NCI-H524 treated with DMSO at 0.1 percent for 48 hours (cell line): ENCODE measurements around the gene TSPAN33.
"Not testable (repeated sequence)": the region's sequence is repeated elsewhere in the genome, so short reads cannot be mapped to it uniquely, and the experiment has no call there.

Experiments
- DNase-seq: peaks from one replicate; lab custom pipeline; 2025; lab: John Stamatoyannopoulos, UW

Gene TSPAN33, protein sequence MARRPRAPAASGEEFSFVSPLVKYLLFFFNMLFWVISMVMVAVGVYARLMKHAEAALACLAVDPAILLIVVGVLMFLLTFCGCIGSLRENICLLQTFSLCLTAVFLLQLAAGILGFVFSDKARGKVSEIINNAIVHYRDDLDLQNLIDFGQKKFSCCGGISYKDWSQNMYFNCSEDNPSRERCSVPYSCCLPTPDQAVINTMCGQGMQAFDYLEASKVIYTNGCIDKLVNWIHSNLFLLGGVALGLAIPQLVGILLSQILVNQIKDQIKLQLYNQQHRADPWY

DNA sequence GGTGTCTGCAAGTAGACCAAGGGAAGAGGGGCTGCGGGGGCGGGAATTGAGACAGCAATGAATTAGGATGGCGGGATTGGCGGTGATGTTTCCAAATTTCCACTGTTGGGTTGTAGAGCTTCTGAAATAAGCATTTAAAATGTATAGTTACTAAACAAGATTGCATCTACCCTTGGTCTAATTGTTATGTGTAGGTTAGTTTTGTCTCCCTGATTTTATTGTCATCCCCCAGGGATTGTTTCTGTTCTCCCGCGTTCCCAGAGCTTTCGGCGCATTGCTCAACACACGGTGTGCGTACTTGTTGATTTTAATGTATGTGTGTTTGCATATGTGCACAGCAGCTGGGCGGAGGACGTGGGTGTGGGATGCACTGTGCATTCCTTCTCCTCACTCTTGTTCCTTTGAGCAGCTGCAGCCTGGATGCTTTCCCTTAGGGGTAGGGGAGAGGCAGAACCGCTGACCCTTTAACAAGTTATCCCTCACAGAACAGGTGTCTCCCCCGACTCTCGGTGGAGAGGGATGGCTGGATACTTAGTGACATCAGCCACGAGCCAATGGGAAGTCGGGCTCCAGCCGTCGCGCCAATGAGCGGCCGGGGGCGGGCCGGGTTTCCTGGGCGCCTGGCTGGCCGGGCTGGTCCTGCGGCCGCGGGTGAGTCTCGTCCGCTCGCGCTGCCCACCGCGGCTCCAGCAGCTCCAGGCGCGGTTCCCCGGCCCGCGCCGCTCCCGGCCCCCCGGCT, at the start of gene TSPAN33:
Gene TSPAN33 (plus strand): TSS at position 613 of the 739 bp plus-strand sequence. CDS start 274 bp downstream, outside the sequence.
- peak; percentile 64 for DNase-seq

DNA sequence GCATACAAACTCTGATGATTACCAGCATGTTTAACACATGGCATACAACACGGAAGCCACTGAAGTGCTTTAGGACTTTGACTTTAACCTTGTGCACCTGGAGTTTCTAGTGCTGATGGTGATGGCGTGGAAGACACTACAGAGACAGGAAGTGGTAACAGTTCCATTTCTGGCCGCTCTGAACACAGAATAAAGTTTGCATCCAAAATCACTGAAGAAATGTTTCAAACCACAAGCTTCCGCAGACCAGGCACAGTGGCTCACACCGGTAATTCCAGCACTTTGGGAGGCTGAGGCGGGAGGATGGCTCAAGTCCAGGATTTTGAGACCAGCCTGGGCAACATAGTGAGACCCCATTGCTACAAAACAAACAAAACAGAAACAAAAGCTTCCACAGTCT, 49.2 kb upstream of the TSPAN33 start:
- no peak for DNase-seq

DNA sequence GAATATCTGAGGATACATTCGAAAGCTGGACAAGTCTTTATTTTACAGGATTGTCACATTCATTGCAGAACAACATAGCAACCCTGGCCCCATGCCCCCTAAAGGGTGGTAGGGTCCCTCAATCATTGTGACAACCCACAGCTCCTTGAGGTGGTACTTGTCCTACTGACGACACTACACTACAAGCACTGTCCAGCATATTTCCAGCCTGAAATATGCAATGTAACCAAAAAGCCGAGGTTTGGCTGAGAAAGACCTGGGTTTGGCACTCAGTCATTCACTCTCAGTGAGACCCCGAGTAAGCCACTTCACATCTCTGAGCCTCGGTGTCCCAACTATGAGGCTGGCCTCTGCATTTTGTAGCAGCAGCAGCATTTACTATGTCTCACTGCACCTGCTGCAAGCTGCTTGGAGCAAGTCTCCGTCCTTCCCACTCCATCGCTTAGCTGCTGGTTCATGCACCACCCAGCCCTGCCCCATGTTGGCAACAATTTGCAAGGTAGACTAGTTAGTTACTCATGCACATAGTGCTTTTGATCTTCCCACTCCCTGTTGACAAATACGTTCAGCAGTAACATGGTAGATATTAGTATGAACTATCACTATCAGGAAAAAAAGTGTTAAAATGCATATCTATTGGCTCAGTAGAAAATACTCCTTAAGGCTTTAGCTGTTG, 46.0 kb upstream of the TSPAN33 start:
- no peak for DNase-seq

DNA sequence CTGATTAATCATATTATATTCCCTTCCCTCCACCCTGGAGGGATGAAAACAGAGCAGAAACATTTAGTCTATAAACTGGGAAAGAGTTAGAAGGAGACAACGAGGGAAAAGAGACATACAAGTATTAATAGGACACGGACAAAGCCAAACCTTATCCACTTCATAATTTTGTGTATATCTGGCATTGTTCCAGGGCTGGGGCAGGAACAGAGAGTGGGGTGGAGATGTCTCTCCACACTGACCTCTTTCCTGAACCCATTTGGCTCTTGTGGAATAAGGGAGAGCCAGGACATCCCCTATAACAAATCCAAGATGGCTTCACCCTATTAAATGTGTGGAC, 43.7 kb upstream of the TSPAN33 start:
- no peak for DNase-seq

DNA sequence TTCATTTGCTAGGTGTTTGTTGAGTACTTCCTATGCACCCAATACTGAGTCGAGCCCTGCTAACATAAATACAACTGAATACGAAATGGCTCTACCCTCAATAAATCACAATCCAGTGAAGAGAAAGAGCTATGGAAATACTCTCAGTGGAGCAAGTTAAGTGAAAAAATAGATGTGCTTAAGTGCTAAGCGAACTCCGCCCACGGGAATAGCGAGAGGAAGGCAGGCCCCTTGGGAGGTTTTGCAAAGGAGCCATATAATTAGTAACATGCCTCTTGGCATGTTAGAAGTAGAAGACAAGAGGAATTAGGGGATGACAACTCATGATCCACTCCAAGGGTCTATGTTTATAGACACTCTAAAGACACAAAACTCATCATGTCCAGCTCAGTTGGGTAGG, 42.8 kb upstream of the TSPAN33 start:
- no peak for DNase-seq

- no peak for DNase-seq
Measured at GRCh38 chr7:129103561-129104324, 40.8 kb upstream of the TSPAN33 start.

GRCh38 chr7:129108581-129108980, 35.9 kb upstream of the TSPAN33 start:
- no peak for DNase-seq

DNA sequence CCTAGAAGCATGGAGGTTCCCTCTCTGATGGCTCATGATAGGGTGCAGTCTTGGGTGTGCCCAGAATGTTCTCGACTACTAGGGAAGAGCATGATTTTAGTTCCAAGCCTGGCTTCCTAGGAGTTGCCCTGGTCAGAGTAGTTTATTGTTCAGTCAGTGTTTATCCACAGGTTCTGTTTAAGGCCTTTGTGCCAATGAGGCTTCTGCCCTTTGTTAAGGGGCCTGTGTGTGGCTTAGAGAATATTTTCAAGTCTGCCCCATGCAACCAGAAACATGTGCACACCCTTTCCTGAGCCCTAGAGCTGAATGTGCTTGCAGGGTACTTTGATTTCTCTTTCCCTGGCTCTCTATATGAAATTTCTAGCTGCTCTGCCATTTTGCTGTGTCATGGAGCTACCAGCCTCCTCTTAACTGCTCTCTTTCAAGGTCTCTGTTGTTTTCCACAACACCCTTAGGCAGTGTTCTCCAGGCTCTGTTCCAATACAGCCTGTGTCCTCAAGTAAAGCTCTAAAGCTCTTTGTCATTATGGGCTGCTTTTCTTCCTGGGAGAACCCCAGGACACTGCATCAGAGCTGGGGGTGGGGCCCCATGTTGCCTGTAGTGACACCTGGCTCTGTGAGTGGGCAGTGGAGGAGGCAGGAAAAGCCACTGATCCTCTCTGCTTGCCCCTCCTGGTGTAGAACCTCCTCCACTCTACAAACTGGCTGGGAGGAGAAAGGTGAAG, 34.1 kb upstream of the TSPAN33 start:
- no peak for DNase-seq

DNA sequence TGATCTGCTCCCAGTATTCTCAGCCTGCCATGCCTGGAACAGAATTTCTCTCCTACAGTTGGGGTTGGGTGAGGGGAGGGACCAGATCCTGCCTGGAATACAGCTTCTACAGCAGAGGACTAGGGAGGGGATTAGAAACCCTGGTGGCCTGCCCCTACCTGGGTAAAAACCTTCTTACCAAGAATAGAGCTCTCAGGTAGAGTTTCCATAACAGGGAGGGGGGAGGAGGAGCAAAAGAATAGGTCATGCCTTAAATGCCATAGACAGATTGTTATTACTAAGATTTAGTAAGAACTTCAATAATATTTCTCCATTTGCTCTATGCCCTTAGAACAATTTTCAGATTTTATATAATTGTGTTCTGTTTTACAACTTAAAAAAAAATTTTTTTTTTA, 33.5 kb upstream of the TSPAN33 start:
- DNase-seq = no peak

- DNase-seq = no peak
Measured at GRCh38 chr7:129115676-129116075, 28.8 kb upstream of the TSPAN33 start.

- DNase-seq = no peak
Measured at GRCh38 chr7:129118182-129118581, 26.3 kb upstream of the TSPAN33 start.

DNA sequence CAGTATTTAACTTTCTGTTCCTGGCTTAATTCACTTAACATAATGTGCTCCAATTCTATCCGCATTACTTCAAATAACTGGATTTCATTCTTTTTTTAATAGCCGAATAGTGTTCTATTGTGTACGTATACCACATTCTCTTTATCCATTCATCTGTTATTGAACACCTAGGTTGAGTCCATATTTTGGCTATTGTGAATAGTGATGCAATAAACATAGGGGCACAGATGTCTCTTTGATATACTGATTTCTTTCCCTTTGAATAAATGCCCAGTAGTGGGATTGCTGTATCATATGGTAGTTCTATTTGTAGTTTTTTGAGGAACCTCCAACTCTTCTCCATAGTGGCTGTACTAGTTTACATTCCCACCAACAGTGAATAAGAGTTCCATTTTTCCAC, 25.5 kb upstream of the TSPAN33 start:
- no peak for DNase-seq

GRCh38 chr7:129121501-129122077, 22.9 kb upstream of the TSPAN33 start:
- not testable (repeated sequence) for DNase-seq

- no peak for DNase-seq
Measured at GRCh38 chr7:129122078-129122750, 22.3 kb upstream of the TSPAN33 start.

DNA sequence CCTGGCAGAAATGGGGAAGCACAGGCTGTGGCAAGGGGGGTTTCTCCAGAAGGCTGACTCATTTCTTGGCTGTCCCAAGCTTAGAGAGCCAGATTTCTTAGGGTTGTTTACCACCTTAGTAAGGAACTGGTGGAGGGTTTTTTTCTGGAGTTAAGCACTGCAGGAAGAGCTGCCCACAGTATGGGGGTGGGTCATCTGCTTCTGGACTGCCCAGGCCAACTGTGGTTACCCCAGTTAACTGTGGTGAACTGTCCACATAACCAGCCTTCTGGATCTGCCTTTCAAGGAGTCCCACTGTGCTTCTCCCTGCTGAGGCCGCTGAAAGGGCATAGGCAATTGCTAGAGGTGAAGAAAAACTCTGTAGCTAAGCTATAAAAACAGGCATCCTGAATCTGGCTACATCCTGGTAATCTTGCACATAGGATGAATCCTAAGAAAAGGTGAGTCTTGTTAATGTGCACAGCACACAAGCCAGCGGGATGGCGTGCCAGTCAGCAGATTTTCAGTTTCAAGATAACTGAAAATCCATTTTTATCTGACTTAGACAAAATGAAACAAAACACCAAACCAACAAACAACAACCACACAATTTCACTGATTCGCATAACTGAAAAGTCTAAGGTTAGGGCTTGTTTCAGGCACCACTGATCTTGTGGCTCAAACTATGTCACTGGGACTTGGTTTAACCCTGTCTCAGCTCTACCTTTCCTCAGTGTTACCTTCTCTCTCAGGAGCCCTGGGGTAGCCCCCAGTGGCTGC, 21.6 kb upstream of the TSPAN33 start:
- DNase-seq = no peak

GRCh38 chr7:129123510-129123857, 21.0 kb upstream of the TSPAN33 start:
- DNase-seq = no peak

DNA sequence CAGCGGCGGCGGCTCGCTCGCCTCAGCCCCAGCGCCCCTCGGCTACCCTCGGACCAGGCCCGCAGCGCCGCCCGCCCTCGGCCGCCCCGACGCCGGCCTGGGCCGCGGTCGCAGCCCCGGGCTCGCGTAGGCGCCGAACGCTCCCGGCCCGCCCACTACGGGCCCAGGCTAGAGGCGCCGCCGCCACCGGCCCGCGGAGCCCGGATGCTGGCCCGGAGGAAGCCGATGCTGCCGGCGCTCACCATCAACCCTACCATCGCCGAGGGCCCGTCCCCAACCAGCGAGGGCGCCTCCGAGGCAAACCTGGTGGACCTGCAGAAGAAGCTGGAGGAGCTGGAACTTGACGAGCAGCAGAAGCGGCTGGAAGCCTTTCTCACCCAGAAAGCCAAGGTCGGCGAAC, 18.2 kb upstream of the TSPAN33 start:
- no peak for DNase-seq

GRCh38 chr7:129127154-129127553, 17.4 kb upstream of the TSPAN33 start:
- DNase-seq = no peak

DNA sequence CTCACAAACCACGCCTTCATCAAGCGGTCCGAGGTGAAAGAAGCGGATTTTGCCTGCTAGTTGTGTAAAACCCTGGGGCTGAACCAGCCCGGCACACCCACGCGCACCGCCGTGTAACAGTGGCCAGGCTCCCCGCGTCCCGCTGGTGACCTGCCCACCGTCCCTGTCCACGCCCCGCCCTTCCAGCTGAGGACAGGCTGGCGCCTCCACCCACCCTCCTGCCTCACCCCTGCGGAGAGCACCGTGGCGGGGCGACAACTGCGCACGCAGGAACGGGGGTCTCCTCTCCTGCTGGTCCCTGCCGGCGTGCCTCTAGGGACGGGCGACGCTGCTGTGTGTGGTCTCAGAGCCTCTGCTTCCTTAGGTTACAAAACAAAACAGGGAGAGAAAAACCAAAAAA, 16.9 kb upstream of the TSPAN33 start:
- no peak for DNase-seq

GRCh38 chr7:129134356-129134987, 10.0 kb upstream of the TSPAN33 start:
- DNase-seq = no peak
